HUDEP-2 (cell line): ENCODE data around the gene IMMP2L.

ENCODE experiments used
- DNase-seq, 76 experiments: peaks; one replicate each; lab custom pipeline; 2025; ENCODE audit not compliant: unreplicated experiment in 76 of 76; lab: John Stamatoyannopoulos, UW

Gene IMMP2L

GRCh38 chr7:111129435-111129834 lies 432.9 kb downstream of the IMMP2L start:
- DNase-seq, result no peak

GRCh38 chr7:111126987-111127386 lies 435.3 kb downstream of the IMMP2L start:
- no peak for DNase-seq

- DNase-seq, result no peak
Observed at GRCh38 chr7:111115966-111116365, 446.3 kb downstream of the IMMP2L start.

GRCh38 chr7:111113263-111114017 lies 448.9 kb downstream of the IMMP2L start:
- DNase-seq, result no peak

GRCh38 chr7:111112439-111112838 lies 449.9 kb downstream of the IMMP2L start:
- DNase-seq, result no peak

GRCh38 chr7:111108496-111108895 lies 453.8 kb downstream of the IMMP2L start:
- no peak for DNase-seq

- DNase-seq, result no peak
Observed at GRCh38 chr7:111108000-111108399, 454.3 kb downstream of the IMMP2L start.

- DNase-seq, result no peak
Observed at GRCh38 chr7:111107579-111107978, 454.7 kb downstream of the IMMP2L start.

GRCh38 chr7:111105269-111105668 lies 457.0 kb downstream of the IMMP2L start:
- no peak for DNase-seq

- no peak for DNase-seq
Observed at GRCh38 chr7:111104710-111105109, 457.6 kb downstream of the IMMP2L start.

GRCh38 chr7:111103678-111104274 lies 458.5 kb downstream of the IMMP2L start:
- DNase-seq, result no peak

GRCh38 chr7:111103136-111103535 lies 459.2 kb downstream of the IMMP2L start:
- no peak for DNase-seq

- DNase-seq, result no peak
Observed at GRCh38 chr7:111101856-111102646, 460.2 kb downstream of the IMMP2L start.

GRCh38 chr7:111098926-111099250 lies 463.4 kb downstream of the IMMP2L start:
- no peak for DNase-seq

- DNase-seq, result peak in 4 of 76 experiments; percentile 4 to 15 (median 10)
Observed at GRCh38 chr7:111098011-111098925, 464.0 kb downstream of the IMMP2L start.

- no peak for DNase-seq
Observed at GRCh38 chr7:111096997-111097396, 465.3 kb downstream of the IMMP2L start.

GRCh38 chr7:111094419-111094818 lies 467.9 kb downstream of the IMMP2L start:
- no peak for DNase-seq

GRCh38 chr7:111093496-111093895 lies 468.8 kb downstream of the IMMP2L start:
- DNase-seq, result no peak

GRCh38 chr7:111092406-111093236 lies 469.7 kb downstream of the IMMP2L start:
- no peak for DNase-seq
